Astrocyte (in vitro differentiated cells and primary cell): Measurements from ENCODE around the gene RLIM.

ENCODE experiments used
- EZH2 ChIP-seq: IDR thresholded peaks from 2 replicates; pipeline ENCODE4 v1.6.1; 2012; ENCODE audit warnings: mild to moderate bottlenecking, low read length, inconsistent platforms; ENCODE audit not compliant: insufficient read depth
- TF ChIP-seq, protein P1 (sequence below): IDR thresholded peaks from 2 replicates; pipeline ENCODE4 v1.5.1; 2011; ENCODE audit warnings: low read depth, mild to moderate bottlenecking, inconsistent platforms, low read length, moderate library complexity; ENCODE audit not compliant: insufficient read depth

GRCh38 chrX:74551934-74552333 is 62.5 kb downstream of the RLIM start:
- no peak for TF ChIP-seq EZH2
- TF ChIP-seq, protein P1, sequence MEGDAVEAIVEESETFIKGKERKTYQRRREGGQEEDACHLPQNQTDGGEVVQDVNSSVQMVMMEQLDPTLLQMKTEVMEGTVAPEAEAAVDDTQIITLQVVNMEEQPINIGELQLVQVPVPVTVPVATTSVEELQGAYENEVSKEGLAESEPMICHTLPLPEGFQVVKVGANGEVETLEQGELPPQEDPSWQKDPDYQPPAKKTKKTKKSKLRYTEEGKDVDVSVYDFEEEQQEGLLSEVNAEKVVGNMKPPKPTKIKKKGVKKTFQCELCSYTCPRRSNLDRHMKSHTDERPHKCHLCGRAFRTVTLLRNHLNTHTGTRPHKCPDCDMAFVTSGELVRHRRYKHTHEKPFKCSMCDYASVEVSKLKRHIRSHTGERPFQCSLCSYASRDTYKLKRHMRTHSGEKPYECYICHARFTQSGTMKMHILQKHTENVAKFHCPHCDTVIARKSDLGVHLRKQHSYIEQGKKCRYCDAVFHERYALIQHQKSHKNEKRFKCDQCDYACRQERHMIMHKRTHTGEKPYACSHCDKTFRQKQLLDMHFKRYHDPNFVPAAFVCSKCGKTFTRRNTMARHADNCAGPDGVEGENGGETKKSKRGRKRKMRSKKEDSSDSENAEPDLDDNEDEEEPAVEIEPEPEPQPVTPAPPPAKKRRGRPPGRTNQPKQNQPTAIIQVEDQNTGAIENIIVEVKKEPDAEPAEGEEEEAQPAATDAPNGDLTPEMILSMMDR: no peak
